Measurements from ENCODE around the gene HNRNPA3. TPM values are rescaled to one million over a fixed set of nuclear protein-coding genes. Genes with fewer than 3 reads are reported as not detected.

The HNRNPA3 gene
- total and polyA plus RNA-seq, 10 of the 15 experiments (the other 5 are each of a cell fraction or from before 2014, with no cell fraction given) = 40.4 to 343 (median 206) TPM

DNA sequence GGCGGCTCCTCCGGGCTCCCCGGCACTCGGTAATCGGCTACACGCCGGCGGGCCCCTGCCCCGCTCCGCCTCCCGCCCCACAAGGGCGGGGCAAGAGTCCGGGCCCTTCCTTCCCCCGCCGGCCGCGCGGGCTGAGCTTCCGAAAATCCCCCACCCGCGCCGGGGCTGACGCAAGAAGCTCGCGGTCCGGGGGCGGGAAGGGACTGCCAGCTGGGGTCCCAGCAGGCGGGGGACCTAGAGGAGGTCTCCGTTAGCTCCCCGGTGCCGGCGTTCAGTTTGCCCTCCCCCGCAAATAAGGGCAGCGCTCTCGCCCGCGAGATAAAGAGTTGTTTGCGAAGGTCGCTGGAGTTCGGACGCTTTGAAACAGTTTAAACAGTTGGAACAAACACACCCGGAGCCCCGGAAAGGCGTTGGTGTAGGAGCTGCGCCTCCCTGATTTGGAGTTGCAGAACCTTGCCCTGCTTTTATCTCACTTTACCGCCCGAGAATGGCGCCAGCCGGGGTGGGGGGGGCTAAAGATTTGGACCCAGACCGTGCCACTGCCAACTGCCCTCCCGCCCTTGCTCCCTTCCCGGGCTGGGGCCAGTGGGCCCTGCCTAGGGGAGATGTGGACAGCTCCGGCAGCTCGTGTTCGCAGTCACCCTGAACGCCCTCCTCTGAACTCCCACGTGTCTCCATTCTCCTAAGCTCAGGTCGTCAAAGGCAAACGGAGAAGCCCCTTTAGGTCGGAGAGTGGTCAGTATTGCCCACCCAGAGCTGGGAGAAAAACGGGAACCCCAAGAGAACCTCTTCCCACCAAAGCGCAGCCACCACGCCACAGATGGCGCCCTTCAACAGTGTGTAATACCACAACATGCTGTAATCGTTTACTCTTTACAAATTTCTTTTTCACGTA is 52.3 kb downstream of the HNRNPA3 start, which contains the start of gene NFE2L2 (continued):
- TF ChIP-seq ZBTB40 (IDR thresholded peaks at IDR 0.05; ENCODE audit: borderline replicate concordance) (0 out of 2 replicates have a peak, but pooled peaks have one; percentile 13), CHD1 (IDR thresholded peaks at IDR 0.05; ENCODE audit: low read depth, low read length) (no peak), SIX5 (IDR thresholded peaks at IDR 0.05; ENCODE audit: low read depth, low read length, severe bottlenecking) (no peak), FOXK2 (IDR thresholded peaks at IDR 0.05) (no peak), PAX5 (IDR thresholded peaks at IDR 0.05; ENCODE audit: borderline replicate concordance, low read depth, low read length) (peak; percentile 60; the same call in 1 of the 2 replicates), E4F1 (IDR thresholded peaks at IDR 0.05; ENCODE audit: borderline replicate concordance, partially characterized antibody) (peak; percentile 9), CHD4 (IDR thresholded peaks at IDR 0.05) (no peak), ZNF384 (IDR thresholded peaks at IDR 0.05; ENCODE audit: borderline replicate concordance, low read depth, low read length) (no peak), POLR2AphosphoS2 (IDR thresholded peaks at IDR 0.05; ENCODE audit: low read depth, low read length) (peak; percentile 23; the same call in 1 of the 2 replicates), STAT1 (conservative IDR thresholded peaks at IDR 0.05) (no peak), SMAD1 (IDR thresholded peaks at IDR 0.05; ENCODE audit: low read depth, partially characterized antibody) (peak; percentile 60), CBX5 (IDR thresholded peaks at IDR 0.05; ENCODE audit: low read depth) (peak; percentile 21; the same call in 1 of the 2 replicates), BCLAF1 (IDR thresholded peaks at IDR 0.05) (no peak), NFYB (IDR thresholded peaks at IDR 0.05; ENCODE audit: insufficient read depth, low read depth, low read length) (no peak), MAX (IDR thresholded peaks at IDR 0.05; ENCODE audit: low read depth, low read length) (0 out of 2 replicates have a peak, but pooled peaks have one; percentile 42), NFXL1 (IDR thresholded peaks at IDR 0.05; ENCODE audit: borderline replicate concordance) (no peak), POLR2A (IDR thresholded peaks at IDR 0.05; ENCODE audit: low read depth, low read length) (peak; percentile 68)
- TF ChIP-seq, protein P1, sequence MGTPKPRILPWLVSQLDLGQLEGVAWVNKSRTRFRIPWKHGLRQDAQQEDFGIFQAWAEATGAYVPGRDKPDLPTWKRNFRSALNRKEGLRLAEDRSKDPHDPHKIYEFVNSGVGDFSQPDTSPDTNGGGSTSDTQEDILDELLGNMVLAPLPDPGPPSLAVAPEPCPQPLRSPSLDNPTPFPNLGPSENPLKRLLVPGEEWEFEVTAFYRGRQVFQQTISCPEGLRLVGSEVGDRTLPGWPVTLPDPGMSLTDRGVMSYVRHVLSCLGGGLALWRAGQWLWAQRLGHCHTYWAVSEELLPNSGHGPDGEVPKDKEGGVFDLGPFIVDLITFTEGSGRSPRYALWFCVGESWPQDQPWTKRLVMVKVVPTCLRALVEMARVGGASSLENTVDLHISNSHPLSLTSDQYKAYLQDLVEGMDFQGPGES (IDR thresholded peaks at IDR 0.05) = no peak
